ENCODE results near the gene PRPF8.

The PRPF8 gene

DNA sequence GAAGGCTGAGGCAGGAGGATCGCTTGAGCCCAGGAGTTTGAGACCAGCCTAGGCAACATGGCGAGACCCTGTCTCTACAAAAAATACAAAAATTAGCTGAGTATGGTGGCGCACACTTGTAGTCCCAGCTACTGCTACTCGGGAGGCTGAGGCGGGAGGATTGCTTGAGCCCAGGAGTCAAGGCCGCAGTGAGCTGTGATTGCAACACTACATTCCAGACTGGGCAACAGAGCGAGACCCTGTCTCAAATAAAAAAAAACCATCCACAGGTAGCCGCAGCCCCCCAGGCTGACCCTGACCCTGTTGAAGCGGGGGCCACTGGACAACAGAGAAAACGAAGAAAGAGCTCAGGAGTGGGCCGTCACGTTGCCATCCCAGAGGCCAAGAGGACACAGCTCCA, 60.0 kb downstream of the PRPF8 start:
- DNase-seq, result no peak

DNA sequence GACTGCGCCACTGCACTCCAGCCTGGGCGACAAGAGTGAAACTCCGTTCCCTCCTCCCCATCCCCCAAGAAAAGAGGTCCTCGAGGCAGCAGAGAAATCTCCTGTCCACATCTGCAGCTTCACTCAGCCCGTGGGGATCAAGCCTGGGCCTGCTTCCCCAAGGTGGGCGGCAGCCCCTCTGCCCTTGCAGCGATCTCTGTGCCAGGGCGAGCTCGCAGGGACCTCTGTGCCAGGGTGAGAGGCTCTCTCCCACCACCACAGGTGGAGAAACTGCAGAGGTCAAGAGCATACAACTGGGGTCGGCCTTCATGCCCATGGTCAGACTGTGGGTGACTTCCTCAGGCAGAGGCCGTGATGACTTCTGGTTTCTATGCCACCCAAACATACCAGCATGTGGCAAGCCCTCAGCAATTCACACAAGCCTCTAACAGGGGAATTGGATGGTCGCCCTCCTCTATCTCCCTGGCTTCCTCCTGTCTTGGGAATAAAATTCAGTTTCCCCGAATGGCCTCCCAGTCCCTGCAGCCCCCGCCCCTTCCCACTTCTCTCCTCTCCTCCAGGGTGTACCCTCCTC, 61.5 kb downstream of the PRPF8 start:
- DNase-seq, result no peak

DNA sequence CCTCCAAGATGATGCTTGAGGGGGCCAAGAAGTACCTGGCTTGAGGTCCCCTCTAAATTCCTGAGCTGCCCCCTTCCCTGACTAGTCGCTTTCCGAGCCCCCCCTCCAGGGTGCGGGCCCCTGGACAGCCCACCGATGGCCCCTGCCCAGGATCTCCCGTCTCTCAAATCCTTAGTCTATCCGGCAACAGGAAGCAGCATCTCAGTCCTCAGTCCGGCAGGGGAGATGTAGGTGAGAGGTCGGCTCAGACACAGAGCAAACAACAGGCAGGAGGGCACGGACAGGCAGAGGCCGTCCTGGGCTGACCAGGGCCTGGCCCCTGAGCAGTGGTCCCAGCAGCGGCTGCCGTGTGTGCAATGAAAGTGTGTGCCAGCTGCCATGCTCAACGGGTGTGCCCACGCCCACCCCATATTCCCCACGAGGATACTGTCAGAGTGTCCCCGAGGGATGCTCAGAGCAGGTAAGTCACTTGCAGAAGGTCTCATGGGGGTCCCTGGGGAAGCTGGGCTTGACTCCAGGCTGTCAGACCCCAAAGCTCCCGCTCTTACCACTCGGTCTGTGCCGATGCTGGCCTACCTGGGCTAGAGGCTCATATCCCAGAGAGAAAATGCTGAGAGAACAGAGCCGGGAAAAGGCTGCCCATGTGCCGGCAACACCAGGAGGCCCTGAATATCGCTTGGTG, 63.3 kb downstream of the PRPF8 start:
- DNase-seq, result no peak

DNA sequence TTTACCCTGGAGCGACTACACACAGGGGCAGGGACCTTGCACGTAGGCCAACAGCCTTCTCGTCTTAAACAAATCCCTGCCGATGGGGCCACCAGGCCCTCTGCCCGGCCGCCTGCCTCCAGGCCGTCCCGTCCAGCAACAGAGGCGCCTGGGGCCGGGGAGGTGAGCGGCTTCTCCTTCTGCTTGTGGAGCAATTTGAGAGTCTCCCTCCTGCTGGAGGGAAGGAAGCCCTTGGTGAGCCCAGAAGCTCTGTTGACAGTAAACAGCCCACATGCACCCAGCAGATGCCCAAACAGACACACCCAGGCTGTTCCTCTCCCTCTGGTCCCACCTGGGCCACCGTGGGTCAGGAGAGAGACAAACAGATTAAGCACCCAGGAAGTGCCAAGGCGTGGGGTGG, 64.2 kb downstream of the PRPF8 start:
- no peak for DNase-seq

- no peak for DNase-seq
Measured at GRCh38 chr17:1617620-1618174, 67.0 kb downstream of the PRPF8 start.

GRCh38 chr17:1616101-1616500, 68.6 kb downstream of the PRPF8 start:
- no peak for DNase-seq

- DNase-seq, result no peak
Measured at GRCh38 chr17:1612400-1612799, 72.3 kb downstream of the PRPF8 start.

- no peak for DNase-seq
Measured at GRCh38 chr17:1611715-1612114, 73.0 kb downstream of the PRPF8 start.

DNA sequence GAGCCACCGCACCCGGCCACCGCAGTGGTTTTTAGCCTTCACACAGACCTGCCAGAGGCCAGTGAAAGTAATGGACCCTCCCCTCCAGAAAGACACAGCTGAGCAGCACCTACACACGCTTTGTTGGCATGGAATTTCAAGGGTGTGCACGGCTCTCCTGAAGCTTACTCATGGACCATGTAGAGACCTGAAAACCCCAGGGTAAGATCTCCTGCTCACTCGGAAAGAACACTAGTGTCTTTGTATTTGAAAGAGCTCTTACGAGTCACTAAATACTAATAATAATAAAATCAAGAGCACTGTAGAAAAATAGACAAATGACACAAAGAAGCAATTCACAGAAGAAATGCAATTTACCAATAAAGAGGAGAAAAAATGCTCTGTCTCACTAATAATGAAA, 76.0 kb downstream of the PRPF8 start:
- no peak for DNase-seq

DNA sequence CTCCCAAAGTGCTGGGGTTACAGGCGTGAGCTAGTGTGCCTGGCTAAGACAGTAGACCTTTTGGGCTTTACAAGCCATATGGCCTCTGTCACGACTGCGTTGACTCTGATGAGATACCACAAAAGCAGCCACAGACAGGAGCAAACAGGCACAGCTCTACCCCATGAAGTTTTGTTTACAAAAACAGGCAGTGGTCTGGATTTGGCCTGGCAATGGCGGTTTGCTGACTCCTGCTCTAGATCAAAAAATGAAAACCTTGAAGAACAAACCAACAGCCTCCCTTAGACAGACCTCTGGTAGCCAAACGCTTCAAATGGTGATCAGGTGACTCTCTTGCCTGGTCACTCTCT, 76.7 kb downstream of the PRPF8 start:
- DNase-seq, result no peak

- no peak for DNase-seq
Measured at GRCh38 chr17:1606352-1606985, 78.2 kb downstream of the PRPF8 start.

GRCh38 chr17:1605681-1606351, 78.9 kb downstream of the PRPF8 start:
- DNase-seq, result no peak

- no peak for DNase-seq
Measured at GRCh38 chr17:1604831-1605528, 79.7 kb downstream of the PRPF8 start.

DNA sequence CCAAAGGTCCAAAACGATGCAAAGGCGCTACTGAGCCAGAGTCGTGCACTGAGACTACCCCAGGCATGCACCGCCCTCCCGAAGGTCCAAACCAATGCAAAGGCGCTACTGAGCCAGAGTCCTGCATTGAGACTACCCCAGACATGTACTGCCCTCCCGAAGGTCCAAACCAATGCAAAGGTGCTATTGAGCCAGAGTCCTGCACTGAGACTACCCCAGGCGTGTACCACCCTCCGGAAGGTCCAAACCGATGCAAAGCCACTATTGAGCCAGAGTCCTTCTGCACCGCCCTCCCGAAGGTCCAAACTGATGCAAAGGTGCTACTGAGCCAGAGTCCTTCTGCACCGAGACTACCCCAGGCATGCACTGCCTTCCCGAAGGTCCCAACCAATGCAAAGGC, 83.1 kb downstream of the PRPF8 start:
- no peak for DNase-seq

Data from activated CD4-positive, alpha-beta T cell treated with anti-CD3 and anti-CD28 coated beads for 1 hour (primary cell).